CD4-positive, alpha-beta T cell treated with Interleukin-15 for 1 hour (primary cell): ENCODE results near the gene IRAK1.
A peak's percentile ranks its signal among the peaks of the same experiment; 100 is the strongest.

Experiments
- DNase-seq: peaks from one replicate; pipeline ENCODE4 v3.0.0-alpha.2; 2020

Gene IRAK1

GRCh38 chrX:154019633-154020528, at the start of gene IRAK1:
Gene IRAK1 (minus strand): TSS chrX:154019902. CDS start chrX:154019812, 90 bp downstream.
- peak; percentile 43 for DNase-seq

- DNase-seq, result no peak
These were observed 48.9 kb upstream of the IRAK1 start for GRCh38 chrX:154068560-154068959.

- no peak for DNase-seq
These were observed 45.1 kb upstream of the IRAK1 start for GRCh38 chrX:154064637-154065435.

- DNase-seq, result no peak
These were observed 43.5 kb upstream of the IRAK1 start for GRCh38 chrX:154063234-154063633.

GRCh38 chrX:154061801-154062200, 42.1 kb upstream of the IRAK1 start:
- no peak for DNase-seq

- DNase-seq, result no peak
These were observed 40.1 kb upstream of the IRAK1 start for GRCh38 chrX:154059729-154060245.

- DNase-seq, result no peak
These were observed 39.5 kb upstream of the IRAK1 start for GRCh38 chrX:154059231-154059630.

- no peak for DNase-seq
These were observed 38.7 kb upstream of the IRAK1 start for GRCh38 chrX:154058214-154058997.

GRCh38 chrX:154057791-154058190, 38.1 kb upstream of the IRAK1 start:
- DNase-seq, result no peak

GRCh38 chrX:154056770-154057241, 37.1 kb upstream of the IRAK1 start:
- no peak for DNase-seq

- peak; percentile 54 for DNase-seq
These were observed 31.6 kb upstream of the IRAK1 start for GRCh38 chrX:154051201-154051810.

GRCh38 chrX:154050113-154050495, 30.4 kb upstream of the IRAK1 start:
- DNase-seq, result no peak

GRCh38 chrX:154049209-154050112, 29.8 kb upstream of the IRAK1 start:
- no peak for DNase-seq

- DNase-seq, result no peak
These were observed 28.7 kb upstream of the IRAK1 start for GRCh38 chrX:154048398-154048797.

- no peak for DNase-seq
These were observed 27.4 kb upstream of the IRAK1 start for GRCh38 chrX:154046940-154047610.

GRCh38 chrX:154046031-154046781, 26.5 kb upstream of the IRAK1 start:
- DNase-seq, result no peak

- no peak for DNase-seq
These were observed 24.4 kb upstream of the IRAK1 start for GRCh38 chrX:154044091-154044490.

GRCh38 chrX:154043003-154043763, 23.5 kb upstream of the IRAK1 start:
- no peak for DNase-seq

- no peak for DNase-seq
These were observed 21.2 kb upstream of the IRAK1 start for GRCh38 chrX:154040863-154041262.
